Astrocyte (in vitro differentiated cells and primary cell): ENCODE results near the gene LLPH. TPM values are rescaled to one million over a fixed set of nuclear protein-coding genes. Genes with fewer than 3 reads are reported as not detected.
A peak's percentile ranks its signal among the peaks of the same experiment; 100 is the strongest.

Experiments used
- DNase-seq: peaks from one replicate; pipeline ENCODE4 v3.0.0-alpha.2; 2010; ENCODE audit warnings: low read depth
- FAIRE-seq: peaks from 2 replicates; lab custom pipeline; 2011; peaks lifted over from hg19 to GRCh38; lab: Jason Lieb, UNC
- H2AFZ ChIP-seq: 2 replicates; pipeline ENCODE4 v1.6.0; 2012; ENCODE audit warnings: low read depth, low read length, inconsistent platforms
- H3K27ac ChIP-seq: 2 replicates; pipeline ENCODE4 v1.5.1; 2011; ENCODE audit warnings: low read depth, low read length, inconsistent platforms
- H3K27me3 ChIP-seq: 2 replicates; pipeline ENCODE4 v1.6.0; 2011; ENCODE audit warnings: low read length, inconsistent platforms; ENCODE audit not compliant: insufficient read depth
- H3K36me3 ChIP-seq: 2 replicates; pipeline ENCODE4 v1.5.1; 2011; ENCODE audit warnings: low read length, inconsistent platforms; ENCODE audit not compliant: insufficient read depth
- H3K4me1 ChIP-seq: 2 replicates; pipeline ENCODE4 v1.5.1; 2011; ENCODE audit warnings: low read length, inconsistent platforms; ENCODE audit not compliant: insufficient read depth
- H3K4me2 ChIP-seq: 2 replicates; pipeline ENCODE4 v1.6.0; 2012; ENCODE audit warnings: low read length, inconsistent platforms
- H3K4me3 ChIP-seq: 2 replicates; pipeline ENCODE4 v1.5.1; 2011; ENCODE audit warnings: low read depth, mild to moderate bottlenecking, low read length, inconsistent platforms; ENCODE audit not compliant: insufficient read depth
- H3K79me2 ChIP-seq: 2 replicates; pipeline ENCODE4 v1.6.0; 2012; ENCODE audit warnings: mild to moderate bottlenecking, low read length, inconsistent platforms; ENCODE audit not compliant: insufficient read depth
- H3K9ac ChIP-seq: 2 replicates; pipeline ENCODE4 v1.6.0; 2012; ENCODE audit warnings: mild to moderate bottlenecking, low read length, inconsistent platforms
- H3K9me3 ChIP-seq: 2 replicates; pipeline ENCODE4 v1.5.1; 2012; ENCODE audit warnings: low read depth, mild to moderate bottlenecking, low read length, inconsistent platforms; ENCODE audit not compliant: insufficient read depth
- H4K20me1 ChIP-seq: 2 replicates; pipeline ENCODE4 v1.6.0; 2012; ENCODE audit warnings: low read length, inconsistent platforms; ENCODE audit not compliant: insufficient read depth
- H3K27ac Mint-ChIP-seq: one replicate; pipeline ENCODE4 v1.8.0; 2021; ENCODE audit warnings: mild to moderate bottlenecking, mixed read lengths; ENCODE audit not compliant: unreplicated experiment
- H3K27me3 Mint-ChIP-seq: one replicate; pipeline ENCODE4 v1.8.0; 2021; ENCODE audit warnings: low read depth, mixed read lengths; ENCODE audit not compliant: unreplicated experiment
- H3K36me3 Mint-ChIP-seq: one replicate; pipeline ENCODE4 v1.8.0; 2021; ENCODE audit warnings: low read depth, mixed read lengths; ENCODE audit not compliant: unreplicated experiment
- H3K4me1 Mint-ChIP-seq: one replicate; pipeline ENCODE4 v1.8.0; 2021; ENCODE audit warnings: low read depth, mixed read lengths; ENCODE audit not compliant: unreplicated experiment
- H3K4me3 Mint-ChIP-seq: one replicate; pipeline ENCODE4 v1.8.0; 2021; ENCODE audit warnings: mild to moderate bottlenecking, moderate library complexity, mixed read lengths; ENCODE audit not compliant: unreplicated experiment
- H3K9me3 Mint-ChIP-seq: one replicate; pipeline ENCODE4 v1.8.0; 2021; ENCODE audit warnings: mild to moderate bottlenecking, mixed read lengths; ENCODE audit not compliant: unreplicated experiment
- CTCF ChIP-seq: IDR thresholded peaks from 2 replicates; pipeline ENCODE4 v1.5.1; 2011; ENCODE audit warnings: low read depth, mild to moderate bottlenecking, inconsistent platforms, low read length, moderate library complexity; ENCODE audit not compliant: insufficient read depth
- EZH2 ChIP-seq: IDR thresholded peaks from 2 replicates; pipeline ENCODE4 v1.6.1; 2012; ENCODE audit warnings: mild to moderate bottlenecking, low read length, inconsistent platforms; ENCODE audit not compliant: insufficient read depth
- total RNA-seq: library from RNA; stranded (reverse); gene quantifications from 2 replicates; pipeline ENCODE4 v1.2.1, GENCODE V29; 2021

The LLPH gene
- total RNA-seq, 1 donor from 2014 or later, result 37.3 TPM

- peak overlapping the region; percentile 47 for H3K4me2 ChIP-seq
- no peaks in the 10 kb centered on the region for H3K79me2 ChIP-seq
- H3K4me1 Mint-ChIP-seq, result peaks cover 32% of the 10 kb centered on the region
- no peak overlapping the region for H3K27ac ChIP-seq
- no peak overlapping the region for H2AFZ ChIP-seq
- H3K27ac Mint-ChIP-seq, result no peak overlapping the region
- TF ChIP-seq EZH2 (no peak), CTCF (no peak)
- peaks cover 18% of the 10 kb centered on the region for H3K4me1 ChIP-seq
- H3K4me3 Mint-ChIP-seq, result no peak overlapping the region
- no peaks in the 10 kb centered on the region for H3K36me3 Mint-ChIP-seq
- peaks cover 6% of the 10 kb centered on the region for H3K27me3 ChIP-seq
- no peaks in the 10 kb centered on the region for H3K9me3 ChIP-seq
- peaks cover 3% of the 10 kb centered on the region for H4K20me1 ChIP-seq
- H3K9me3 Mint-ChIP-seq, result no peaks in the 10 kb centered on the region
- no peak overlapping the region for H3K9ac ChIP-seq
- no peaks in the 10 kb centered on the region for H3K27me3 Mint-ChIP-seq
- no peak for FAIRE-seq
- DNase-seq, result no peak
- no peaks in the 10 kb centered on the region for H3K36me3 ChIP-seq
- no peak overlapping the region for H3K4me3 ChIP-seq
Observed at GRCh38 chr12:66066929-66067523, 63.5 kb downstream of the LLPH start.

Other genes with a start within 250 kb of the LLPH start
- gene TMBIM4, start 39.2 kb upstream of the LLPH start, total RNA-seq, result 41.2 and 41.5 TPM in 2 replicates
- 0.05 and 0.10 TPM in 2 replicates for gene IRAK3, start 58.5 kb upstream of the LLPH start, total RNA-seq
- gene HELB, start 171.7 kb upstream of the LLPH start, total RNA-seq, result 4.1 and 4.5 TPM in 2 replicates